OCI-LY7 (cell line): Measurements from ENCODE around the gene USB1. TPM values are rescaled to one million over a fixed set of nuclear protein-coding genes. Genes with fewer than 3 reads are reported as not detected.

ENCODE experiments used
- BruUV-seq: library from RNA; stranded (reverse); fragments of 400-500 nt; replicated peaks from 2 replicates; lab custom pipeline; 2021; lab: Mats Ljungman, UMichigan
- CTCF ChIA-PET: fragments of 300-600 bp; sonication (Branson Sonifier 250); formaldehyde crosslinking; loops from one replicate; lab custom pipeline; 2022; ENCODE audit warnings: antibody characterized with exemption; ENCODE audit not compliant: unreplicated experiment; lab: Charles Lee
- POLR2A ChIA-PET: fragments of 300-600 bp; sonication (Branson Sonifier 250); formaldehyde crosslinking; loops from one replicate; lab custom pipeline; 2022; ENCODE audit warnings: antibody characterized with exemption; lab: Charles Lee
- DNase-seq: peaks from one replicate; pipeline ENCODE4 v3.0.0-alpha.2; 2015; ENCODE audit warnings: low spot score
- H2AFZ ChIP-seq: fragments of 200-600 bp; sonication (generic), shearing (Covaris generic); 2 replicates; pipeline ENCODE4 v1.6.1; 2014; ENCODE audit warnings: mild to moderate bottlenecking, antibody characterized with exemption, low read length, moderate library complexity
- H3K27ac ChIP-seq: fragments of 200-600 bp; sonication (generic); 2 replicates; pipeline ENCODE4 v1.5.1; 2014; ENCODE audit warnings: mixed run types, low read depth, mild to moderate bottlenecking, moderate library complexity, low read length, inconsistent platforms; ENCODE audit not compliant: poor library complexity, severe bottlenecking
- H3K36me3 ChIP-seq: fragments of 200-600 bp; sonication (generic); 2 replicates; pipeline ENCODE4 v1.6.1; 2014; ENCODE audit warnings: mild to moderate bottlenecking, antibody characterized with exemption, low read length, moderate library complexity, mixed read lengths; ENCODE audit not compliant: insufficient read depth
- H3K4me1 ChIP-seq: fragments of 200-600 bp; sonication (generic); 2 replicates; pipeline ENCODE4 v1.5.1; 2014; ENCODE audit warnings: mild to moderate bottlenecking, low read length; ENCODE audit not compliant: insufficient read depth, poor library complexity, severe bottlenecking
- H3K4me2 ChIP-seq: fragments of 200-600 bp; sonication (generic); 2 replicates; pipeline ENCODE4 v1.6.1; 2014; ENCODE audit warnings: mild to moderate bottlenecking, low read length
- H3K4me3 ChIP-seq: fragments of 200-600 bp; sonication (generic); 2 replicates; pipeline ENCODE4 v1.5.1; 2014; ENCODE audit warnings: mild to moderate bottlenecking, low read depth, low read length; ENCODE audit not compliant: poor library complexity, severe bottlenecking
- H3K79me2 ChIP-seq: fragments of 200-600 bp; sonication (generic); 2 replicates; pipeline ENCODE4 v1.6.1; 2016; ENCODE audit warnings: low read depth, mild to moderate bottlenecking, low read length, moderate library complexity, mixed read lengths; ENCODE audit not compliant: insufficient read depth
- H3K9me2 ChIP-seq: fragments of 200-600 bp; sonication (generic); 2 replicates; pipeline ENCODE4 v1.6.1; 2016; ENCODE audit warnings: mild to moderate bottlenecking, low read length, mixed read lengths; ENCODE audit not compliant: insufficient read depth
- H3K9me3 ChIP-seq: fragments of 200-600 bp; sonication (generic); 2 replicates; pipeline ENCODE4 v1.6.1; 2014; ENCODE audit warnings: mild to moderate bottlenecking, mixed run types, low read length, mixed read lengths
- H4K20me1 ChIP-seq: fragments of 200-600 bp; sonication (generic); 2 replicates; pipeline ENCODE4 v1.6.1; 2014; ENCODE audit warnings: mild to moderate bottlenecking, antibody characterized with exemption, low read length, moderate library complexity, mixed read lengths; ENCODE audit not compliant: insufficient read depth
- CTCF ChIP-seq: fragments of 200-600 bp; sonication (generic); conservative IDR thresholded peaks from 2 replicates; pipeline ENCODE4 v1.5.1; 2014; ENCODE audit warnings: mild to moderate bottlenecking, antibody characterized with exemption, low read length, moderate library complexity, mixed read lengths
- EZH2phosphoT487 ChIP-seq: fragments of 200-600 bp; sonication (generic); IDR thresholded peaks from 2 replicates; pipeline ENCODE4 v1.6.1; 2018; ENCODE audit warnings: low read depth, borderline replicate concordance, mild to moderate bottlenecking, mixed run types, antibody characterized with exemption, low read length, moderate library complexity, mixed read lengths
- intact Hi-C: fragments of 100-400 bp; cut with micrococcal nuclease; formaldehyde crosslinking; loops from one replicate; pipeline ENCODE4 v1.10.0; 2022; ENCODE audit not compliant: unreplicated experiment
- total RNA-seq, 2 experiments: library from RNA; depleted of rRNA in 1 of 2; stranded (reverse); fragments of >200 nt in 1 of 2; shearing (Covaris generic) in 1 of 2; gene quantifications; 2 replicates each; pipeline ENCODE4 v1.2.3, GENCODE V29; 2014 to 2022

The USB1 gene
- total RNA-seq, 2 experiments from 2014 or later: 12.5 to 48.3 TPM

GRCh38 chr16:58036943-58037342, 35.7 kb downstream of the USB1 start:
- no peak for TF ChIP-seq EZH2phosphoT487
- BruUV-seq: no TSS peak
- CTCF ChIA-PET: no interaction called here
- Histone ChIP-seq H3K36me3 (no peaks in the 10 kb centered on the region), H3K9me3 (no peaks in the 10 kb centered on the region), H4K20me1 (no peaks in the 10 kb centered on the region), H3K27ac (no peak overlapping the region), H3K4me3 (no peak overlapping the region), H2AFZ (no peak overlapping the region), H3K4me2 (no peak overlapping the region), H3K79me2 (no peaks in the 10 kb centered on the region), H3K9me2 (no peaks in the 10 kb centered on the region), H3K4me1 (peaks cover 45% of the 10 kb centered on the region)
- DNase-seq: no peak
- POLR2A ChIA-PET: interaction anchor here (1.1 kb wide), 1 partner anchor 11 kb away, joined by 3 read pairs; no protein-coding TSS in a partner anchor
- intact Hi-C loops: no loop called here

- Histone ChIP-seq H3K27ac (no peak overlapping the region), H4K20me1 (no peaks in the 10 kb centered on the region), H3K9me2 (no peaks in the 10 kb centered on the region), H3K9me3 (no peaks in the 10 kb centered on the region), H2AFZ (no peak overlapping the region), H3K36me3 (no peaks in the 10 kb centered on the region), H3K4me3 (no peak overlapping the region), H3K4me1 (peaks cover 39% of the 10 kb centered on the region), H3K4me2 (no peak overlapping the region), H3K79me2 (no peaks in the 10 kb centered on the region)
- CTCF ChIA-PET: no interaction called here
- no peak for DNase-seq
- TF ChIP-seq EZH2phosphoT487: no peak
- TF ChIP-seq CTCF: no peak
- POLR2A ChIA-PET: no interaction called here
- BruUV-seq: no TSS peak
- intact Hi-C loops: no loop called here
These were observed 36.3 kb downstream of the USB1 start for GRCh38 chr16:58037365-58038057.

- Histone ChIP-seq H3K79me2 (no peaks in the 10 kb centered on the region), H3K9me3 (no peaks in the 10 kb centered on the region), H3K9me2 (no peaks in the 10 kb centered on the region), H3K4me1 (peaks cover 32% of the 10 kb centered on the region), H4K20me1 (no peaks in the 10 kb centered on the region), H2AFZ (no peak overlapping the region), H3K4me3 (no peak overlapping the region), H3K36me3 (no peaks in the 10 kb centered on the region), H3K4me2 (no peak overlapping the region), H3K27ac (no peak overlapping the region)
- POLR2A ChIA-PET: no interaction called here
- no TSS peak for BruUV-seq
- intact Hi-C loops: no loop called here
- no peak for DNase-seq
- CTCF ChIA-PET: no interaction called here
- TF ChIP-seq CTCF (no peak), EZH2phosphoT487 (no peak)
These were observed 37.0 kb downstream of the USB1 start for GRCh38 chr16:58038219-58038641.
